Bone marrow (tissue), 2 donors: Measurements from ENCODE around the gene TMED10.
"Not testable (repeated sequence)": the region's sequence is repeated elsewhere in the genome, so short reads cannot be mapped to it uniquely, and the experiment has no call there.

Experiments used
- DNase-seq, 2 donors: peaks; one replicate each; lab custom pipeline; 2025; lab: John Stamatoyannopoulos, UW

TMED10 gene

DNA sequence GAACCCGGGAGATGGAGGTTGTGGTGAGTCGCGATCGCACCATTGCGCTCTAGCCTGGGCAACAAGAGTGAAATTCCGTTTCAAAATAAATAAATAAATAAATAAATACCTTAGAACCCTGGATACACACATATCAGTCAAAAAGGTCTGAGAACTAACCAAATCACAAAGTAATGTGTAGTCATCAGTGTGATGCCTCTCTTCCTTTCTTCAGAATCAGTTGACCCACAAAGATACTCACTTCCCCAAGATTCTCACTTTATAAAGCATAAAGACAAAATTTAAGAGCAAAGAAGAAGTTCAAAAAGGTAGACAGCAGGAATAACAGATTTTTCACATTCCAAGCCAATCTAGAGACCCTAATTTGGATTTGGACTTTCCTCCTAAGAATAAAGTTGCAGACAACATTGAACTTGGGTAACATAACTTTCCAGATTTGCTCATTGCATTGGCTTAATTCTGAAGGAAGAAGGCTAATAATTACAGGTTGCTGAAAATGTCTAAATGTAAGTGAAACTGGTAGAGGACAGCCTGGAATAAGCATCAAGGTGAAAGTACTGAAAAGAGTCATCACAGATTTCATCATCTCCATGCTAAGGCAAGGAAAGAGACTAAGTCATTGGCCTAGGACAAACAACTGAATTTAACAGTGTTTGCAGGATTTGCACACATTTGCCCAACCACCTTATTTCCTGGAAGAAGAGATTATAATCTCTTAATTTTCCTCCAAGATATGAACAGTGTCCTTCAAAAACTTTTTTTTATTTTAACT, 17.4 kb downstream of the TMED10 start:
- no peak for DNase-seq

DNA sequence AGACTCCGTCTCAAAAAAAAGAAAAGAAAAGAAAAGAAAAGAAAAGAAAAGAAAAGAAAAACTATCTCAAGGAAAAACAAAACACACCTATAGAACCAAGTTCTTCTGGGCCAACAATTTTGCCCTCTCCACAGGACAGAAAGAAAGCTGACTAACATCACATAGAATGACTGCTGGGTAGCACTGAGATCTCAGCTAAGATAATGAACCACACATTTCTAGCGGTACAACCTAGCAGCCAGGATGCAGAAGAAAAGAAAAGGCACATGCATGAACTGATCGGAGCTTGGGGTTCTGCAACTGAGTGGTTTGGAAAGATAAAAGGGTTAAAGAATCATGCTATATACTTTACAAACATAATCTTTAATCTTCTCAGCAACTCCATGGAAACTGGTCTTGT, 19.5 kb downstream of the TMED10 start:
- DNase-seq = no peak

DNA sequence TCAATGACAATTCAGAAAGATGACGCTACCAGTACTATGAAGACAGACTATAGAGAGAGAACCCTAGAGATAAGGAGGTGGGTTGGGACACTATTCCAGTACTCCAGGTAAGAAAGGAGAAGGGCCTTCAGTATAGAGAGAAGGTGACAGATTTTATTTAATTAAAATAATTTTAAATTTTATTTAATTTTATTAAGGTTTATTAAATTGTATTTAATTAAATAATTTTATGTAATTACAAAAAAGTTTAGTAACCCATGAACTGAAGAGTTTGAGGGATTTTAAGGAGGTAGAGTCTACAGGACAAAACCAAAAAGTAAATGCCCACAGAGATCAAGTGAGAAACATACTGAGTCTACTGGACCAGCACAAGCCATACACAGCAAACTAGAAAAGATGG, 20.3 kb downstream of the TMED10 start:
- DNase-seq = no peak

DNA sequence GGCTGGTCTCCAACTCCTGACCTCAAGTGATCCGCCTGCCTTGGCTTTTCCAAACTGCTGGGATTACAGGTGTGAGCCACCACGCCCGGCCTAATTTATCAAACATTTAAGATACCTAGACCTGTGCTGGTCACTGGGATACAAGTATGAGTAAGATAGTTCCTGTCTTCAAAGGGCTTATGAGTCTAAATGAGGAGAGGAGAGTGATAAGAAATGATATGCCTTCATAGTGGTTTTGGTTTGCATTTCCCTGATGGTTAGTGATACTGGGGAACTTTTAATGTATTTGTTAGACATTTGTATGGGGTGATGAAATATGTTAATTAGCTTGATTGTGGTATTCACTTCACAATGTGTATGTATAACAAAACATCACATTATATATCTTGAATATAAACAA, 21.2 kb downstream of the TMED10 start:
- no peak for DNase-seq

DNA sequence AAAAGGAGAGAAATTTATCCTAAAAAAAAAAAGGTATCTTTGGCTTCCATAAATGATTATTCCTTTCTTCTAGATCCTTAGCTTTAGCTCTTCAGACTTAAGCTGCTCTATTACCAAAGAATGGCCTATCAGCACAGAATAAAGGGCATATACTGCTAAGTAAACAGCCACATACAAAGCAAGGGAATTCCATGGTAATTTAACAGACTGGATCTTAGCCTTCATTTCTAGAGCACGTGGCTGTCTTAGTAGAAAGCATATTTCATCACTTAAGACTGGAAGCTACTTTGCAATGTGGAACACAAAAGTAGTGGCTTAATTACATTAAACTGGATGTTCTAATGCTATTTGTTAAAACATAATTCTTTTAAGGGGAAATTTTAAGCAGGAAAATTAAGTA, 23.1 kb downstream of the TMED10 start:
- no peak for DNase-seq

DNA sequence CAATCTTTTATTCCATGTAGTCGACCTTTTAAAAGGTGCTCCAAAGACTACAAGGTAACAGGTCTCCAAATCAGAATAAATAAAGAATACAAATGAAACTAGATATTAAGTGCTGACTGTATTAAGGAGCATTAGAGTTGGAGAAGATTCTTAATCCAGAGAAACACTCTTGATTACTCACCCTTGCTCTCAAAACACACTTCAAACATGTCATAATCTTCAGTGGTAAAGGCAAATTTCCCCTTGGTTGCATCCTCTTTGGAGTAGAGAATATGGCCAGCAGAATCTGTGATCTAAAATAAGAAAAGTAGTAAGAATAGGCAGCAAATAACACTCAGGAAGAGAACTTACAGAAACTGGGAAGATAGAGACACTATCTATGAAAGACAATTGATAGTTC, 24.6 kb downstream of the TMED10 start:
- DNase-seq = no peak

DNA sequence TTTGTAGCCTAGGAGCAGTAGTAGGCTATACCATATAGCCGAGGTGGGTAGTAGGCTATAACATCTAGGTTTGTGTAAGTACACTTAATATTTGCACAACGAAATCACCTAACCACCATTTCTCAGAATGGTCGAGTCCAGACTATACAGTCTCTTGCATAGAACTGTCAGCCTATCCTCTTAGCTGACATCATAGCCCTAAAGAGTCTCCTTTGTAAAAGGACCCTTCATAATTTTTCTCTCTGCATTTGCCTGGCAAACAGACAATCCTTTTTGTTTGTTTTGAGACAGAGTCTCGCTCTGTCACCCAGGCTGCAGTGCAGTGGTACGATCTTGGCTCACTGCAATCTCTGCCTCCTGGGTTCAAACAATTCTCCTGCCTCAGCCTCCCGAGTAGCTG, 25.8 kb downstream of the TMED10 start:
- DNase-seq = not testable (repeated sequence)

DNA sequence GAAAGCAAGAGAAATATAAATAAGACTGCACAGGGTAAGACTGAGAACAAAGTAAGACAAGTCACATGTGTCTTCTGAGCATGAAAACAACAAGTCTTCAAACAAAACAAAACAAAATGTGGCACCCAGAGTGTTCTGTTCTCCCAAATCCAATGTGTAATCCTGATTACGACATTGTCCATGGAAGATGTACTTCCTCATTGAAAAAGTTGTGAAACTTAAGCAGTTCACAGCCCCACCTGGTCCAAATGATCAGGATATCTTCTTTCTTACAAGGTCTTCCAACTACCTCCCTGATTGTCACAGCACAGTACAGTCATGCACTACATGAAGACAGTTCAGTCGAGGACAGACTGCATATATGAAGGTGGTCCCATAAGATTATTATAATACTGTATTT, 26.3 kb downstream of the TMED10 start:
- no peak for DNase-seq

DNA sequence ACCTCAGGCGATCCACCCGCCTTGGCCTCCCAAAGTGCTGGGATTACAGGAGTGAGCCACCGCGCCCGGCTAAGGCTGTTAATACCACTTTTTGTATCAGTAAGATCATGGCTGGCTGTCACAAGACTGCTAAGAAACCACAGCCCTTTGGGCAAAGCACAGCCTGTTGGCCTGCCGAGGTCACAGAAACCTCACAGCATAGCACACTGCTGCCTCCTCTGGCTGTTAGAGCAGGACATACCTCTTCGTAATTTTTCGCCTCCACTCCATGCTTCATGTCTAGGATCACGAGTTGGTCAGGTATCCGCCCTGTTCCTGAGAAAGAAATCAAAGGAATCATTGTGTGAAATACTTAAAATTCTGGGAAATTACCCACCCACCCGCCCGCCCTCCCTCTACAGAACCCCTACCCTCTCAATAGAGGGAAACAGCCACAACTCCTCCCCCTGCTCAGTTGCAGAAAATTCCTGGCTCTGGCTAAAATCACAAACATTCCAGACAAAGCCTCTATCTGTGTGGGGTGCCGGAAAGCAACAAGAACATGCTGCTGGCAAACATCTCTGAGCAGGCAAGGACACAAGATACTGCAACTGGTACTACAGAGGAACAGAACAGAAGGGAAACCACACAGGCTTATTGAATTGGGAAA, 28.9 kb downstream of the TMED10 start:
- DNase-seq = no peak

DNA sequence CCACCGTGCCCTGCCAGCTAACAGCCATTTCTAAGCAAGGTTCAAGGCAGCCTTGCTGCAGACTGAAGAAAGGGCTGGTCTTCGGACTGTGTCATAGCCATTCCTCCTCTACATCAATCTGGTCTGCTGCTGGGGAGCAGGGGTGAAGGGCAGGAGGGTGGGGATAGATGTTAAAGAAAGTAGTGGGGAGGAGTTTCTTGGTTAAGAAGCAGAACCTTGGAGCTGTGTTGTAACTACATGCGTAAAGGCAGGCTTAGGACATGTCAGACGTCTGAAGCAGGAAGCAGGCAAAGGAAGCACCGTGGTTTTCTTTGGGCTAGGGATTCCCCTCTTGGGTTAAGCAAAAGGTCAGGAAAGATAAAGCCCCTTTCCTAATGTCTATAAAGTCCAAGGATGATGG, 31.5 kb downstream of the TMED10 start:
- DNase-seq = peak in 1 of 2 donors; percentile 63

DNA sequence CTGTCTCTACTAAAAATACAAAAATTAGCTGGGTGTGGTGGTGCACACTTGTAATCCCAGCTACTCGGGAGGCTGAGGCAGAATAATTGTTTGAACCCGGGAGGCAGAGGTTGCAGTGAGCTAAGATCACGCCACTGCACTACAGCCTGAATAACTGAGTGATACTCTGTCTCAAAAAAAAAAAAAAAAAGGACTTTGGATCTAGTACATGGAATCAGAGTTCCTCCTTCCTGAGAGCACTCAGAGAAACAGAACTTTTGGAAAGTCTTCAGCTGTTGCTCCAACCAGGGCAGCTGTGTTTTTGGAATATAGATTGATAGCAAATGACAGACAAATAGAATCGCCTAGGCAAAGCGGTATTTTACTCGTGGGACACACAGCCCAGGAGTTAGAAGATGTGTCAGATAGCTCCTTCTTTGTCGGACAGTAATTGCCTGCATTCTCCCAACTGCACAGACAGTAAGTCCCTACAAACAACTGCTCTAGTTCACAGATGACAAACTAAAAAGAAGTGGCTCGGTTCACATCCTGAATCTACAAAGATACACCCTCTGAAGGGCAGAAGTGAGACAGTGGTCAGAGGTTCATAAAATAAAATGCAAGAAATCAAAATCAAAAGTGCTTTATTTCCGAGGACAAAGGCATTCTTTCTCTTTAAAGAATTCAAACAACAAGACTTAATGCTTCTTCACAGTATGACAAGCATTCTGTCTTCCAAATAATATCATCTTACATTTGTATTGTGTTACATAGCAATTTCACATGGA, 32.5 kb downstream of the TMED10 start:
- DNase-seq = no peak

DNA sequence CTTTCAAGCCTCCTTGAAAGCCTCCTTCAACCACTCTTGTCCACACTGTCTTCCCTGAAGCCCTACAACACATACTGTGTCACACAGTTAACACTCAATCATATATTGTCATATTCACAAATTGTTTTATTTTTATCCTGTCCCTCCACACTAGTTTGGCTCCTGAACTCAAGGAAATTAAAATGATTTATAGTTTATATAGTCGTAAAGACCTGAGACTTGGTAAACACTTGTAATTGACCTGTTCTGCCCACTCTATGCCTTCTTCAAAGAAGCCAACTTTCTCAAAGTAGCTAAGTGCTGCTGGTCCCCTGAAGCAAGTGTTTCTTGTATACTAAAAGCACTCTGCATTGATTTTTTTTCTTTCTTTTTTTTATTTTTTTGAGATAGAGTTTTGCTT, 33.9 kb downstream of the TMED10 start:
- DNase-seq = no peak

DNA sequence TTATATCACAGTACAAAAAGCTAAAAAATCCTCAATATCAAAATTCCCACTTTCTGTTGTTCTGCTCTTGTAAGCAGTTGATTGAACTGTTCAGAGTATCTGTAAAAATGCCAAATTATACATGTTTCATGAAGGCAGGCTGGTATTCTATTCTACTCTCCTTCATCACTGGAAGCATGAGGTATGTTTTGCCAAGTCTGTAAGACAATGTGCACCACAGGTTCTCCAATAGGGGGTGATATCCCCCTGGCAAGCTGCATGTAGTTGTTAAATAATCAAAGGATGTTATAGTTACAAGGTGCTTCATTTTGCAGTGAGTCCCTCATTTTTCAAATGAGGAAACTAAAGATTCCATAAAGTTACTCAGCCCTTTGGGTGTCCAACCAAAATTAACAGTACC, 34.4 kb downstream of the TMED10 start:
- DNase-seq = no peak

DNA sequence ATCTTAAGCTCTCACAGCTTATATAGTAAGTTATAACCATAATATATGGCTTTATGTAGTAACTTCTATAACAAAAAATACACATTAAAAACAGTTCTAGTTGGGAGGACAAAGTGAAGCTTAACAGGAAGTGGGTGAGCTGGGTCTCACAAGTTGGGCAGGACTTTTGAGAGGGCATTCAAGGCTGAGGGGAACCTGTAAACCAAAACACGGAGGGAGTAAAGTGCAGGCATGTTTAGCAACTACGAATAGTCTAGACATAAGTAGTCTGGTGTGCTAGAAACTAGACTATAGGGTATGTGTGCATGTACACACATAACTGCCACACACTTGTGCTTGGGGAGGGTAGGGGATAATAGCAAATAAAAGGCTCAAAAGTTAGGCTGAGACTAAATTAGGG, 35.4 kb downstream of the TMED10 start:
- DNase-seq = no peak

DNA sequence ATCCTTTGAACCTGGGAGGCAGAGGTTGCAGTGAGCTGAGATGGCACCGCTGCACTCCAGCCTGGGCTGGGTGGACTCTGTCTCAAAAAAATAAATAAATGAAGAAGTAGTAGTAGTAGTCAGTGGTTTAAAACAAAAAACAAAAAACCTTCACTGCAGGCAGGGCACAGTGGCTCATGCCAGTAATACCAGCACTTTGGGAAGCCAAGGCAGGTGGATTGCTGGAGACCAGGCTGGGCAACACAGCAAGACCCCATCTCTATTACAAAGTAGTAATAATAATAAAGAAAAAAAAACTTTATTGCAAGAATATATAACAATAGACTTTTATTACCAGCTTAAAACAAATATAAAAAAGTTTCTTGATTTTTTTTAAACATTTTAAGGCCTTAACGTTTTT, 35.8 kb downstream of the TMED10 start:
- DNase-seq = no peak

DNA sequence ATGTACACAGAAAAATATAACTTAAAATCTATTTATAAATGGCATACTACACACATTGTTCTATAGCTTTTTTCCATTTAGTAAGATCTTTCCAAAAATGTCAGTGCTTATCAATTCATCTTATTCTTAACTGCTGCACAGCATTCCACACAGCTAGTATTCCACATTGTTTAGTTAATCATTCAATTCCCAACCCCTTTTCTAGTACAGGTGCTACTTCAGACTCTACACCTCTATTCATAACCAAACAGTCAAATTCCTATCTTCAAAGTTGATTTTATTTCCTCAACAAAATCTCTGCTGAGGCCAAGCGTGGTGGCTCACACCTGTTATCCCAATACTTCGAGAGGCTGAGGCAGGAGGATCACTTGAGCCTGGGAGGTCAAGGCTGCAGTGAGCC, 37.2 kb downstream of the TMED10 start:
- no peak for DNase-seq

DNA sequence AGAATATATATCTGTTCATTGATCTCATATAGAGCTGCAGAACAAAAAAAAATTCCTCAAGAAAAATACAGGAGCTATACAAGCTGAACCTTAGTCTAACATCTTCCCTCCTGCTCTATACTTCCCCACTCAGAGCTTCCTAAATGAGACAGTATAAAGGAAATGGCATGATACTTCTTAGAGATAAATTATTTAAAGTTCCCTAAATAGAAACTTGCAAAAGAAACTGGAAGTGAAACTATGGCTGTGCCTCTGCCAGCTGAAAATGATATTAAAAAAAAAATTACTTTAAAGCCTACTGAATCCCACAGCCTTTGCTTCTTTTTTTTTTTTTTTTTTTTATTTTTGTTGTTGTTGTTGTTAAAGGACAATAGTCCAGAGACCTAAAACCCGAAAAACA, 37.9 kb downstream of the TMED10 start:
- peak in 1 of 2 donors; percentile 81 for DNase-seq

DNA sequence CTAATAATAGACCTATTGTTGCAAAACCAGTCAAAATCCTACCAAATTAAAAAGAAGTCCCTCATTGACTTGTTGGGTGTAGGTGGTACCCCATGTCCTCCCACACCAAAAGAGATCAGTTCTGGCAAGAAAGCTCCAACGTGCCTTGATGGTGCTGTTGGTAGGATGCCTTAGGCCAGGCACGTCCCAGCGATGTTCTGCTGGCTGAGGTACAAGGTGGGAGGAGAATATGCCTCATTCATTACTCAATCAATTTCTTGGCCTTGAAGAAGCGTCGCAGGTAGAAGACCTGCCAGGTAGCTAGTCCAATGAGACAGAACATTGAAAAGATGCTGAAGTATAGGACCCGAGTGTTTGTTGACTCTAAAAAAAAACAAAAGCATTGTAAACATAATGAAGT, 41.8 kb downstream of the TMED10 start:
- DNase-seq = no peak

DNA sequence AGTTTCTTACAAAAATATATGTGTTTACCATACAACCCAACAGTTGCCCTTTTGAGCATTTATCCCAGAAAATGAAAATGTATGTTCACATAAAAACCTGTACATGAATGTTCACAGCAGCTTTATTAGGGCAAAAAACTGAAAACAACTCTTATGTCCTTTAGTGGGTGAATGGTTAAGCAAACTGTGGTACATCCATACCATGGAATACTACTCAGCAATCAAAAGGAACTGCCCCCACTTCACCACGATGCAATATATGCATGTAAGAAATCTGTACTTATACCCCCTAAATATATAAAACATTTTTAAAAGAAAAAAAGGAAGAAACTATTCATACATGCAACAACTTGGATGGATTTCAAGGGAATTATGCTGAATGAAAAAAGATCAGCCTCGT, 42.8 kb downstream of the TMED10 start:
- DNase-seq = no peak

DNA sequence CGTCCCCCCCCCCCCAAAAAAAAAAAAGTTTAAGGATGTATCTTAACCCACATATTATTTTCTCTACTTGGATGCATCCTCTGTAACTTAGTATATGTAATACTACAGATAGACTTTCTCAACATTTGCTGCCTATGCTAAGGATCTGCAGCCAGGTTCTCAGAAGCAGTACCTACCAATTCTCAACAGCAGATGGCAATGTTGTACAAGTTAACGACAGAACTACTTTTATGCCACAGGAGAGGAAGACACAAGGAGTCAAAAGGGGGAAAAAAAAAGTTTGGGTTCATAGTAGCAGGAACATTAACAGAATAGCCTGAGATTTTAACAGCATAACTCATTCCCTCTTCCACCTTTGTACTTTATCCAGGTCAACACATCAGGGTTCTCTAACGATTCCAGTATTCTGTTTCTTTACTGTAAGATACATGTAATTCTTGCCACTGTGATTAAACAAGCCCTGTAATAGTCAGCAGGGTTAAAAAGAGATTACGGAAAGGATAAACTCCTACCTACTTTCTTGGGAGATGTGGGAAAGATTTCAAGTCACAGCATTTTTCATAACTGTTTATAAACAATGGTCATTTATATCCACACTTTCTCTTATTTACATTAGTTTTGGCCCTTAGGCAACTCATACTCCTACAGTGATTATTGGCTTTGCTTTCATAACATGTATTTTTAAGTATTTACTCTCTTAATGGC, 43.9 kb downstream of the TMED10 start:
- peak in 1 of 2 donors; percentile 81 for DNase-seq

DNA sequence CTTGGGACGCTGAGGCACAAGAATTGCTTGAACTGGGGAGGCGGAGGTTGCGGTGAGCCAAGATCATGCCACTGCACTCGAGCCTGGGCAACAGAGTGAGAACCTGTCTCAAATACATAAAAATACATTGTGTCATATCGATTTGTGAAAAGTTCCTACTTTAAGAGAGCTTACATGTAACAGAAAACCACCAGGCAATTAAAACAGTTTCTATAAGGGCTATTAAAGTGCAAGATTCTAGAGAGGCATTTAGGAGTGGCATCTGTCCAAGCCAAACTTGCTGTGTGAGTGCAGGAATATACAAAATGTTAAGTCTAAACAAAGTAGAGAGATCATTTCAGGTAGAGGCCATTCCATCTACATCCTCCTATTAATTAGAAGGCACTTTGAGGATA, 47.8 kb downstream of the TMED10 start:
- no peak for DNase-seq

DNA sequence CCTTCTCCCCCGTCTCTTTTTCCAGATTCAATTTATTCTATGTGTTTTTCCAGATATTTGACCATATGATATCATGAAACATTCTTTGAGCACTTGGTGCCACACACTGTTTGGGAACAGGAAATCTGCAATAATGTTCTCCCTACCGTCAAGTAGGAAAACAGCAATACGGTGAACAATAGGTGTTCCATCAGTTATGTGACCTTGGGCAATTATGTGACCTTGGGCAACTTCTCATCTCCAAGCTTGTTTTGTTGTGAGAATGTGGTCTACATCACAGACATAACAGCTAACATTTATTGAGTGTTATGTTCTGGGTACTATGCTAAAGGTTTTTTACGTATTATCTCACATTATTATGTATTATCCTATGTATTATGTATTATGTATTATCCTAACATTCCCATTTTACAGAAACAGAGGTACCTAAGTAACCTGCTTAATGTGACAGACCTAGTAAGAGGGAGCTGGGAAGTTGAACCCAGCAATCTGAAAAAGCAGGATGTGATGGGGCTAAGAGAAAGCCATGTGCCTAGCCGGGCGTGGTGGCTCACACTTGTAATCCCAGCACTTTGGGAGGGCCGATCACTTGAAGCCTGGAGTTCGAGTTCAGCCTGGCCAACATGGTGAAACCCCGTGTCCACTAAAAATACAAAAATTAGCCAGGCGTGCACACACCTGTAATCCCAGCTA, 48.4 kb downstream of the TMED10 start:
- no peak for DNase-seq
